K562 (cell line): ENCODE data around the gene UBE2J2. TPM values are rescaled to one million over a fixed set of nuclear protein-coding genes. Genes with fewer than 3 reads are reported as not detected.

Experiments
- ARNT ChIP-seq, 2 experiments: fragments of 450-650 bp; IDR thresholded peaks; 2 replicates each; pipeline ENCODE4 v1.6.1; 2016; ENCODE audit warnings: mild to moderate bottlenecking in 1 of 2
- BHLHE40 ChIP-seq: IDR thresholded peaks from 2 replicates; pipeline ENCODE4 v1.6.1; 2011; ENCODE audit warnings: low read length, improper control_type of control experiment
- CBFA2T2 ChIP-seq: fragments of 450-650 bp; conservative IDR thresholded peaks from 2 replicates; pipeline ENCODE4 v1.6.1; 2017; ENCODE audit warnings: mild to moderate bottlenecking
- CHCHD3 ChIP-seq: fragments of 250-450 bp; sonication (Bioruptor Pico); IDR thresholded peaks from 2 replicates; pipeline ENCODE4 v2.1.2; 2022; ENCODE audit warnings: mild to moderate bottlenecking
- GABPA ChIP-seq: fragments of 200-800 bp; sonication (Bioruptor generic); conservative IDR thresholded peaks from 2 replicates; pipeline ENCODE4 v1.6.1; 2016; ENCODE audit warnings: low read depth, missing genetic modification characterization, missing compliant biosample characterization
- GATAD2A ChIP-seq: fragments of 450-650 bp; IDR thresholded peaks from 2 replicates; pipeline ENCODE4 v1.6.1; 2017
- HLTF ChIP-seq: fragments of 450-650 bp; IDR thresholded peaks from 2 replicates; pipeline ENCODE4 v1.6.1; 2016
- NCOA2 ChIP-seq, 2 experiments: fragments of 450-650 bp; IDR thresholded peaks; 2 replicates each; pipeline ENCODE4 v1.6.1; 2018; ENCODE audit warnings: mild to moderate bottlenecking in 2 of 2, moderate library complexity in 1 of 2; ENCODE audit not compliant: partially characterized antibody in 2 of 2
- PHF21A ChIP-seq: fragments of 450-650 bp; IDR thresholded peaks from 2 replicates; pipeline ENCODE4 v1.6.1; 2017; ENCODE audit warnings: low read depth, borderline replicate concordance
- PTRF ChIP-seq: fragments of 450-650 bp; IDR thresholded peaks from 2 replicates; pipeline ENCODE4 v1.6.1; 2016; ENCODE audit warnings: mild to moderate bottlenecking, missing genetic modification characterization, missing compliant biosample characterization
- SIN3A ChIP-seq, 2 experiments: fragments of 150-350 bp in 1 of 2; IDR thresholded peaks; 2 replicates each; pipeline ENCODE4 v1.6.1; 2011 to 2016; ENCODE audit warnings: borderline replicate concordance in 2 of 2, low read depth in 2 of 2, low read length in 2 of 2, mild to moderate bottlenecking in 2 of 2, moderate library complexity in 2 of 2; ENCODE audit not compliant: control insufficient read depth in 1 of 2
- SMARCE1 ChIP-seq: fragments of 450-650 bp; IDR thresholded peaks from 2 replicates; pipeline ENCODE4 v1.7.1; 2016; ENCODE audit warnings: mild to moderate bottlenecking
- ZNF282 ChIP-seq: sonication (generic); formaldehyde crosslinking; IDR thresholded peaks from 2 replicates; pipeline ENCODE4 v1.8.1; 2023; ENCODE audit warnings: missing genetic modification reagents
- ZNF75A ChIP-seq: fragments of 450-650 bp; formaldehyde crosslinking; IDR thresholded peaks from 2 replicates; pipeline ENCODE4 v1.4.0; 2020; ENCODE audit warnings: mild to moderate bottlenecking
- polyA plus RNA-seq, 8 experiments: library from polyadenylated mRNA; depleted of rRNA in 4 of 8; stranded (reverse) in 5 of 8; unstranded in 3 of 8; fragments of >200 nt; fragmentation: Nextera tagmentation in 2 of 8; fragmentation: Illumina TruSeq in 1 of 8; extraction: Ambion mirVana in 2 of 8; extraction: Trizol in 1 of 8; gene quantifications; 2 replicates each; pipeline versions ENCODE4 v1.2.1 to v1.2.3, GENCODE V29; 2011 to 2014; ENCODE audit warnings: inconsistent platforms in 1 of 8, missing spikeins in 1 of 8
- total RNA-seq, 7 experiments: library from RNA; depleted of rRNA in 6 of 7; stranded (reverse); fragments of >200 nt in 6 of 7; fragmentation: Illumina TruSeq in 2 of 7; extraction: Trizol in 2 of 7; gene quantifications; 2 replicates each; pipeline versions ENCODE4 v1.2.1 to v1.2.3, GENCODE V29; 2011 to 2021; ENCODE audit warnings: low replicate concordance in 1 of 7
- TF ChIP-seq, protein P1 (sequence below): sonication (generic); formaldehyde crosslinking; IDR thresholded peaks from 2 replicates; pipeline ENCODE4 v1.8.0; 2022; ENCODE audit warnings: mild to moderate bottlenecking, missing genetic modification reagents, borderline replicate concordance
- TF ChIP-seq, protein P2 (sequence below): fragments of 450-650 bp; IDR thresholded peaks from 2 replicates; pipeline ENCODE4 v1.6.1; 2017; ENCODE audit warnings: antibody characterized with exemption, mild to moderate bottlenecking
- TF ChIP-seq, protein P3 (sequence below): sonication (generic); formaldehyde crosslinking; IDR thresholded peaks from 2 replicates; pipeline ENCODE4 v1.8.0; 2022; ENCODE audit warnings: mild to moderate bottlenecking, missing genetic modification reagents

Gene UBE2J2
- total and polyA plus RNA-seq, 9 of the 15 experiments (the other 6 are each of a cell fraction or from before 2014, with no cell fraction given): 0.93 to 112 (median 75.5) TPM

DNA sequence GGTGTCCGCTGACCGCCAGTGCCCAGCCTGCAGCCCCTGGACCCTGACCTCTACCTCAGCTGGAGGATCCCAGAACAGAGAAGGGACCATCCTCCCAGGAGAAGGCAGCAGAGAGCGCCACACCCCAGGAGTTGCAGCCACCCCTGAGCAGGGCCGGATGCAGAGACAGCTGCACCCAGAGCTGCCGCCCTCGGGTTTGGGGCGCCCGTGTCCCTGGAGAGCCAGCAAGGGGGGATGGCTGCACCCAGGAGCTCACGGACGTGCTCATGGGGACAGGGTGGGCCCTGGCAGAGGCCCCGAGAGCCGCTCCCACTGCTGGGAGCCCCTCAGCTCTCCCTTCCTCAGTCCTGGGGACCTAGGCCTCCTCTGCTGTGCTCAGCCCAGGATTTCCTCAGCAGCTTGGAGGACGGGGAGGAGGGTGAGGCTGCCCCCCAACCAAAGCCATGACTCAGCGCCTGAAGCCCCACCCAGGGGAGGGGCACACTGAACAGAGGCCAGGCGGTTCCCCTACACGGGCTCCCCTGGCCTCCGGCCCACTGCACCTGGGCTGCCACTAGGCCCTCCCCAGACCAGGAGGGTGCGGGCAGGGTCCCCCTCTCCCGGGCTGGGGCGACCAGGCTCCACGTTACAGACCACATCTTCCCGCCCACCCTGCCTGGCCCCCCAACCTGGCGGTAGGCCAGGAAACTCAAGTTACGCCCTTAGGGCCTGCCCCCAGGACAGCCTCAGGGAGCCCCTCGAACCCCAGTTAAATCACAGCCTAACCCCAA, 31.8 kb upstream of the UBE2J2 start (continued):
- 0 out of 2 replicates have a peak, but pooled peaks have one; percentile 5 for TF ChIP-seq GABPA (tag)
- TF ChIP-seq SIN3A (IDR thresholded peaks at IDR 0.05; ENCODE audit: borderline replicate concordance in 2 of 2, control insufficient read depth in 1 of 2, low read depth in 2 of 2, low read length in 2 of 2): peak in 1 of 2 experiments; percentile 63; a peak in 2 of 4 replicates
- no peak for TF ChIP-seq NCOA2 (IDR thresholded peaks at IDR 0.05; ENCODE audit: partially characterized antibody in 2 of 2)
- TF ChIP-seq, protein P1, sequence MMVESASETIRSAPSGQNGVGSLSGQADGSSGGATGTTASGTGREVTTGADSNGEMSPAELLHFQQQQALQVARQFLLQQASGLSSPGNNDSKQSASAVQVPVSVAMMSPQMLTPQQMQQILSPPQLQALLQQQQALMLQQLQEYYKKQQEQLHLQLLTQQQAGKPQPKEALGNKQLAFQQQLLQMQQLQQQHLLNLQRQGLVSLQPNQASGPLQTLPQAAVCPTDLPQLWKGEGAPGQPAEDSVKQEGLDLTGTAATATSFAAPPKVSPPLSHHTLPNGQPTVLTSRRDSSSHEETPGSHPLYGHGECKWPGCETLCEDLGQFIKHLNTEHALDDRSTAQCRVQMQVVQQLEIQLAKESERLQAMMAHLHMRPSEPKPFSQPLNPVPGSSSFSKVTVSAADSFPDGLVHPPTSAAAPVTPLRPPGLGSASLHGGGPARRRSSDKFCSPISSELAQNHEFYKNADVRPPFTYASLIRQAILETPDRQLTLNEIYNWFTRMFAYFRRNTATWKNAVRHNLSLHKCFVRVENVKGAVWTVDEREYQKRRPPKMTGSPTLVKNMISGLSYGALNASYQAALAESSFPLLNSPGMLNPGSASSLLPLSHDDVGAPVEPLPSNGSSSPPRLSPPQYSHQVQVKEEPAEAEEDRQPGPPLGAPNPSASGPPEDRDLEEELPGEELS (CRISPR knock-in tag): 0 out of 2 replicates have a peak, but pooled peaks have one; percentile 15
- no peak for TF ChIP-seq PTRF (tag)
- no peak for TF ChIP-seq HLTF
- 0 out of 2 replicates have a peak, but pooled peaks have one; percentile 3 for TF ChIP-seq CBFA2T2
- peak; percentile 54; the same call in 1 of the 2 replicates for TF ChIP-seq SMARCE1
- no peak for TF ChIP-seq PHF21A
- 0 out of 2 replicates have a peak, but pooled peaks have one; percentile 28 for TF ChIP-seq GATAD2A
- no peak for TF ChIP-seq ZNF75A (CRISPR knock-in tag)
- no peak for TF ChIP-seq ZNF282 (CRISPR knock-in tag)
- TF ChIP-seq, protein P2, sequence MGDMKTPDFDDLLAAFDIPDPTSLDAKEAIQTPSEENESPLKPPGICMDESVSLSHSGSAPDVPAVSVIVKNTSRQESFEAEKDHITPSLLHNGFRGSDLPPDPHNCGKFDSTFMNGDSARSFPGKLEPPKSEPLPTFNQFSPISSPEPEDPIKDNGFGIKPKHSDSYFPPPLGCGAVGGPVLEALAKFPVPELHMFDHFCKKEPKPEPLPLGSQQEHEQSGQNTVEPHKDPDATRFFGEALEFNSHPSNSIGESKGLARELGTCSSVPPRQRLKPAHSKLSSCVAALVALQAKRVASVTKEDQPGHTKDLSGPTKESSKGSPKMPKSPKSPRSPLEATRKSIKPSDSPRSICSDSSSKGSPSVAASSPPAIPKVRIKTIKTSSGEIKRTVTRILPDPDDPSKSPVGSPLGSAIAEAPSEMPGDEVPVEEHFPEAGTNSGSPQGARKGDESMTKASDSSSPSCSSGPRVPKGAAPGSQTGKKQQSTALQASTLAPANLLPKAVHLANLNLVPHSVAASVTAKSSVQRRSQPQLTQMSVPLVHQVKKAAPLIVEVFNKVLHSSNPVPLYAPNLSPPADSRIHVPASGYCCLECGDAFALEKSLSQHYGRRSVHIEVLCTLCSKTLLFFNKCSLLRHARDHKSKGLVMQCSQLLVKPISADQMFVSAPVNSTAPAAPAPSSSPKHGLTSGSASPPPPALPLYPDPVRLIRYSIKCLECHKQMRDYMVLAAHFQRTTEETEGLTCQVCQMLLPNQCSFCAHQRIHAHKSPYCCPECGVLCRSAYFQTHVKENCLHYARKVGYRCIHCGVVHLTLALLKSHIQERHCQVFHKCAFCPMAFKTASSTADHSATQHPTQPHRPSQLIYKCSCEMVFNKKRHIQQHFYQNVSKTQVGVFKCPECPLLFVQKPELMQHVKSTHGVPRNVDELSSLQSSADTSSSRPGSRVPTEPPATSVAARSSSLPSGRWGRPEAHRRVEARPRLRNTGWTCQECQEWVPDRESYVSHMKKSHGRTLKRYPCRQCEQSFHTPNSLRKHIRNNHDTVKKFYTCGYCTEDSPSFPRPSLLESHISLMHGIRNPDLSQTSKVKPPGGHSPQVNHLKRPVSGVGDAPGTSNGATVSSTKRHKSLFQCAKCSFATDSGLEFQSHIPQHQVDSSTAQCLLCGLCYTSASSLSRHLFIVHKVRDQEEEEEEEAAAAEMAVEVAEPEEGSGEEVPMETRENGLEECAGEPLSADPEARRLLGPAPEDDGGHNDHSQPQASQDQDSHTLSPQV: no peak
- no peak for TF ChIP-seq CHCHD3 (CRISPR knock-in tag)
- peak; percentile 49 for TF ChIP-seq BHLHE40
- TF ChIP-seq, protein P3, sequence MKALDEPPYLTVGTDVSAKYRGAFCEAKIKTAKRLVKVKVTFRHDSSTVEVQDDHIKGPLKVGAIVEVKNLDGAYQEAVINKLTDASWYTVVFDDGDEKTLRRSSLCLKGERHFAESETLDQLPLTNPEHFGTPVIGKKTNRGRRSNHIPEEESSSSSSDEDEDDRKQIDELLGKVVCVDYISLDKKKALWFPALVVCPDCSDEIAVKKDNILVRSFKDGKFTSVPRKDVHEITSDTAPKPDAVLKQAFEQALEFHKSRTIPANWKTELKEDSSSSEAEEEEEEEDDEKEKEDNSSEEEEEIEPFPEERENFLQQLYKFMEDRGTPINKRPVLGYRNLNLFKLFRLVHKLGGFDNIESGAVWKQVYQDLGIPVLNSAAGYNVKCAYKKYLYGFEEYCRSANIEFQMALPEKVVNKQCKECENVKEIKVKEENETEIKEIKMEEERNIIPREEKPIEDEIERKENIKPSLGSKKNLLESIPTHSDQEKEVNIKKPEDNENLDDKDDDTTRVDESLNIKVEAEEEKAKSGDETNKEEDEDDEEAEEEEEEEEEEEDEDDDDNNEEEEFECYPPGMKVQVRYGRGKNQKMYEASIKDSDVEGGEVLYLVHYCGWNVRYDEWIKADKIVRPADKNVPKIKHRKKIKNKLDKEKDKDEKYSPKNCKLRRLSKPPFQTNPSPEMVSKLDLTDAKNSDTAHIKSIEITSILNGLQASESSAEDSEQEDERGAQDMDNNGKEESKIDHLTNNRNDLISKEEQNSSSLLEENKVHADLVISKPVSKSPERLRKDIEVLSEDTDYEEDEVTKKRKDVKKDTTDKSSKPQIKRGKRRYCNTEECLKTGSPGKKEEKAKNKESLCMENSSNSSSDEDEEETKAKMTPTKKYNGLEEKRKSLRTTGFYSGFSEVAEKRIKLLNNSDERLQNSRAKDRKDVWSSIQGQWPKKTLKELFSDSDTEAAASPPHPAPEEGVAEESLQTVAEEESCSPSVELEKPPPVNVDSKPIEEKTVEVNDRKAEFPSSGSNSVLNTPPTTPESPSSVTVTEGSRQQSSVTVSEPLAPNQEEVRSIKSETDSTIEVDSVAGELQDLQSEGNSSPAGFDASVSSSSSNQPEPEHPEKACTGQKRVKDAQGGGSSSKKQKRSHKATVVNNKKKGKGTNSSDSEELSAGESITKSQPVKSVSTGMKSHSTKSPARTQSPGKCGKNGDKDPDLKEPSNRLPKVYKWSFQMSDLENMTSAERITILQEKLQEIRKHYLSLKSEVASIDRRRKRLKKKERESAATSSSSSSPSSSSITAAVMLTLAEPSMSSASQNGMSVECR (CRISPR knock-in tag): 0 out of 2 replicates have a peak, but pooled peaks have one; percentile 55
- TF ChIP-seq ARNT (IDR thresholded peaks at IDR 0.05): no peak
